Measurements from ENCODE around the gene BCR.

- TF ChIP-seq, protein P1, sequence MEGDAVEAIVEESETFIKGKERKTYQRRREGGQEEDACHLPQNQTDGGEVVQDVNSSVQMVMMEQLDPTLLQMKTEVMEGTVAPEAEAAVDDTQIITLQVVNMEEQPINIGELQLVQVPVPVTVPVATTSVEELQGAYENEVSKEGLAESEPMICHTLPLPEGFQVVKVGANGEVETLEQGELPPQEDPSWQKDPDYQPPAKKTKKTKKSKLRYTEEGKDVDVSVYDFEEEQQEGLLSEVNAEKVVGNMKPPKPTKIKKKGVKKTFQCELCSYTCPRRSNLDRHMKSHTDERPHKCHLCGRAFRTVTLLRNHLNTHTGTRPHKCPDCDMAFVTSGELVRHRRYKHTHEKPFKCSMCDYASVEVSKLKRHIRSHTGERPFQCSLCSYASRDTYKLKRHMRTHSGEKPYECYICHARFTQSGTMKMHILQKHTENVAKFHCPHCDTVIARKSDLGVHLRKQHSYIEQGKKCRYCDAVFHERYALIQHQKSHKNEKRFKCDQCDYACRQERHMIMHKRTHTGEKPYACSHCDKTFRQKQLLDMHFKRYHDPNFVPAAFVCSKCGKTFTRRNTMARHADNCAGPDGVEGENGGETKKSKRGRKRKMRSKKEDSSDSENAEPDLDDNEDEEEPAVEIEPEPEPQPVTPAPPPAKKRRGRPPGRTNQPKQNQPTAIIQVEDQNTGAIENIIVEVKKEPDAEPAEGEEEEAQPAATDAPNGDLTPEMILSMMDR (conservative IDR thresholded peaks at IDR 0.05; ENCODE audit: low read depth, low read length) = no peak
- no peak for TF ChIP-seq RAD21 (IDR thresholded peaks at IDR 0.05; ENCODE audit: low read length)
- no peak for TF ChIP-seq BHLHE40 (IDR thresholded peaks at IDR 0.05; ENCODE audit: low read depth, low read length)
- TF ChIP-seq POLR2A (IDR thresholded peaks at IDR 0.05; ENCODE audit: low read depth, low read length) = no peak
- TF ChIP-seq FOS (IDR thresholded peaks at IDR 0.05; ENCODE audit: low read depth, low read length) = no peak
- TF ChIP-seq CHD1 (IDR thresholded peaks at IDR 0.05; ENCODE audit: low read depth, low read length) = no peak
- no peak for TF ChIP-seq MAZ (IDR thresholded peaks at IDR 0.05; ENCODE audit: borderline replicate concordance, low read depth, low read length)
- TF ChIP-seq SMC3 (IDR thresholded peaks at IDR 0.05; ENCODE audit: low read depth, low read length) = no peak
- TF ChIP-seq RCOR1 (IDR thresholded peaks at IDR 0.05; ENCODE audit: insufficient replicate concordance, low read length) = no peak
- no peak for TF ChIP-seq MAFK (IDR thresholded peaks at IDR 0.05; ENCODE audit: low read depth, low read length)
These were observed 34.1 kb downstream of the BCR start for GRCh38 chr22:23214398-23214797.

Data from IMR-90 (cell line).